Cardiac fibroblast (primary cell): ENCODE data around the gene CORO2B.

Source experiments
- DNase-seq, 2 donors: peaks; one replicate each; pipeline versions ENCODE4 v3.0.0 to v3.0.0-alpha.2; 2010; ENCODE audit warnings: low read depth in 2 of 2
- H3K4me3 ChIP-seq, 2 donors: replicated peaks in 1 of 2; 1 replicate in 1 of 2; 2 replicates in 1 of 2; pipeline ENCODE4 v1.5.1; 2011; ENCODE audit warnings: low read depth in 2 of 2, low read length in 2 of 2, mild to moderate bottlenecking in 2 of 2, moderate library complexity in 1 of 2
- CTCF ChIP-seq: IDR thresholded peaks from one replicate; pipeline ENCODE4 v1.5.1; 2011; ENCODE audit warnings: low read depth, mild to moderate bottlenecking, low read length, inconsistent platforms

CORO2B gene

DNA sequence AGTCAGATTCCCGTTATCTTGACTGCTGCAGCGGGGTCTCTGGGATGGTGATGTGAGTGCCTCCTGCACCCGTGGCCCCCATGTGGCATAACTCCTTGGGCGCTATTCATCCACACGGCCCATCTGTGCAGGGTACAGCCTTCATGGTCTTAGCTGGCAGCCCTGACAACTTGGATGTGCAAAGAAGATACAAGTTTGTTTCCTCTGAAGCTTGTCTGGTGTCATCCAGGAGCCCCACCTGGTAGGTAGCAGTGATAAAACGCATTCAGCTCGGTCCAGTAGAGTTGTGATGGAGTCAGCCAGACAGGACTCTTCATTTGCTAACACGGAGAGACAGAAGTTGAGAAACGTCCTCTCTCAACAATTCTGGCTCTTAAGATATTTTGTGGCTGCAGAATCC lies 53.3 kb downstream of the CORO2B start:
- DNase-seq: no peak
- H3K4me3 ChIP-seq: no peak overlapping the region
- no peak for TF ChIP-seq CTCF

- DNase-seq: peak in 1 of 2 donors; percentile 49
Observed at GRCh38 chr15:68633231-68634121, 54.7 kb downstream of the CORO2B start.

GRCh38 chr15:68634122-68634482 lies 55.3 kb downstream of the CORO2B start:
- H3K4me3 ChIP-seq: no peak overlapping the region
- no peak for TF ChIP-seq CTCF
- no peak for DNase-seq

More at GRCh38 chr15:68633231-68634121, 54.7 kb downstream of the CORO2B start:
- no peak for TF ChIP-seq CTCF
- no peak overlapping the region for H3K4me3 ChIP-seq

- DNase-seq: no peak
- TF ChIP-seq CTCF: no peak
- H3K4me3 ChIP-seq: no peak overlapping the region
Observed at GRCh38 chr15:68634531-68634930, 55.7 kb downstream of the CORO2B start.

GRCh38 chr15:68635141-68635540 lies 56.3 kb downstream of the CORO2B start:
- H3K4me3 ChIP-seq: no peak overlapping the region
- TF ChIP-seq CTCF: no peak
- DNase-seq: no peak

DNA sequence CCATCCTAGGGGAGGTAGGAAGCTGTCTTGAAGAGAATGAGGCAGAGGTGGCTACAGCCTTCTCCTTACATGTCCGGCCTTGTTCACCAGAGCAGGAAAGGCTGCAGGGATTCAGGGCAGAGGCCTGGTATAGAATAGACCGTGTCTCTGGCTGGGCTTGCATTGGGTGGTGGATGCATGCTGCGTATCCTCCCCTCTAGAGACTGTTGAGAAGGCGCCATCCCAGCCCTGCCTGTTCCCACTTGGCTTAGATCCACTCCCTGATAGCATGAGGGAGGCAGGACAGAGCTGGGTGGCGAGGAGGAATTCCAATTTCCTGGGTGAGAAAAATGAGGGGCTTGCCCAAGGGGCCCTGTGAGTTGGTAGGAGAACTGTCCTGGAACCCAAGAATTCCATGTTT lies 57.5 kb downstream of the CORO2B start:
- no peak overlapping the region for H3K4me3 ChIP-seq
- TF ChIP-seq CTCF: no peak
- DNase-seq: no peak
